NCI-H1436 treated with DMSO at 0.1 percent for 48 hours (cell line): ENCODE measurements around the gene ARPP21.

ENCODE experiments used
- DNase-seq: peaks from one replicate; lab custom pipeline; 2025; lab: John Stamatoyannopoulos, UW

Gene ARPP21

GRCh38 chr3:35675621-35676020, 36.3 kb downstream of the ARPP21 start:
- DNase-seq = no peak

- DNase-seq = no peak
Observed at GRCh38 chr3:35677797-35678196, 38.5 kb downstream of the ARPP21 start.

GRCh38 chr3:35678643-35679161, 39.4 kb downstream of the ARPP21 start:
- no peak for DNase-seq

GRCh38 chr3:35679409-35680080, 40.2 kb downstream of the ARPP21 start:
- no peak for DNase-seq

GRCh38 chr3:35680866-35681650, 41.7 kb downstream of the ARPP21 start:
- no peak for DNase-seq

- no peak for DNase-seq
Observed at GRCh38 chr3:35685153-35685552, 45.8 kb downstream of the ARPP21 start.

- no peak for DNase-seq
Observed at GRCh38 chr3:35688826-35689225, 49.5 kb downstream of the ARPP21 start.

GRCh38 chr3:35690271-35690670, 50.9 kb downstream of the ARPP21 start:
- no peak for DNase-seq

GRCh38 chr3:35705904-35706303, 66.6 kb downstream of the ARPP21 start:
- DNase-seq = no peak

GRCh38 chr3:35707904-35708303, 68.6 kb downstream of the ARPP21 start:
- DNase-seq = no peak

- no peak for DNase-seq
Observed at GRCh38 chr3:35708394-35709271, 69.3 kb downstream of the ARPP21 start.

- no peak for DNase-seq
Observed at GRCh38 chr3:35709691-35710090, 70.4 kb downstream of the ARPP21 start.

GRCh38 chr3:35710554-35710953, 71.2 kb downstream of the ARPP21 start:
- DNase-seq = no peak

GRCh38 chr3:35718921-35719320, 79.6 kb downstream of the ARPP21 start:
- DNase-seq = no peak

GRCh38 chr3:35721628-35722027, 82.3 kb downstream of the ARPP21 start:
- no peak for DNase-seq

- DNase-seq = no peak
Observed at GRCh38 chr3:35722902-35723301, 83.6 kb downstream of the ARPP21 start.

- no peak for DNase-seq
Observed at GRCh38 chr3:35723480-35724097, 84.3 kb downstream of the ARPP21 start.

GRCh38 chr3:35724106-35724505, 84.8 kb downstream of the ARPP21 start:
- DNase-seq = no peak

- DNase-seq = no peak
Observed at GRCh38 chr3:35727179-35727578, 87.9 kb downstream of the ARPP21 start.

GRCh38 chr3:35733341-35733740, 94.0 kb downstream of the ARPP21 start:
- DNase-seq = no peak

- no peak for DNase-seq
Observed at GRCh38 chr3:35733864-35734263, 94.5 kb downstream of the ARPP21 start.

GRCh38 chr3:35737080-35737479, 97.8 kb downstream of the ARPP21 start:
- no peak for DNase-seq
